GM23338 (cell line): ENCODE data around the gene DLG3. TPM values are rescaled to one million over a fixed set of nuclear protein-coding genes. Genes with fewer than 3 reads are reported as not detected.

ENCODE experiments used
- ATAC-seq: fragments of 200-7000 bp; cut with Tn5 transposase; 3 replicates; pipeline ENCODE4 v1.9.1; 2020
- DNase-seq: peaks from one replicate; pipeline ENCODE4 v3.0.0-alpha.2; 2015; ENCODE audit warnings: low spot score
- H2AFZ ChIP-seq: fragments of 200-600 bp; sonication (generic); 2 replicates; pipeline ENCODE4 v1.8.0; 2016; ENCODE audit warnings: antibody characterized with exemption, mild to moderate bottlenecking, moderate library complexity
- H3F3A ChIP-seq: fragments of 200-600 bp; sonication (generic); replicated peaks from 2 replicates; pipeline ENCODE4 v1.8.0; 2017; ENCODE audit warnings: antibody characterized with exemption, mixed run types, low read depth
- H3K27ac ChIP-seq: fragments of 200-600 bp; sonication (generic); 2 replicates; pipeline ENCODE4 v1.6.1; 2016; ENCODE audit warnings: low read depth
- H3K27me3 ChIP-seq: fragments of 200-600 bp; sonication (generic); 2 replicates; pipeline ENCODE4 v1.8.0; 2016; ENCODE audit warnings: mild to moderate bottlenecking, mixed run types, moderate library complexity; ENCODE audit not compliant: insufficient read depth
- H3K36me3 ChIP-seq: fragments of 200-600 bp; sonication (generic); 2 replicates; pipeline ENCODE4 v1.8.0; 2016; ENCODE audit warnings: mild to moderate bottlenecking; ENCODE audit not compliant: insufficient read depth
- H3K4me1 ChIP-seq: fragments of 200-600 bp; sonication (generic); 2 replicates; pipeline ENCODE4 v1.8.0; 2016; ENCODE audit warnings: mild to moderate bottlenecking, moderate library complexity; ENCODE audit not compliant: insufficient read depth
- H3K4me2 ChIP-seq: fragments of 200-600 bp; sonication (generic); 2 replicates; pipeline ENCODE4 v1.7.1; 2017; ENCODE audit warnings: mixed run types
- H3K4me3 ChIP-seq: fragments of 200-600 bp; sonication (generic); 2 replicates; pipeline ENCODE4 v1.6.1; 2016; ENCODE audit warnings: mixed run types
- H3K79me2 ChIP-seq: fragments of 200-600 bp; sonication (generic); replicated peaks from 2 replicates; pipeline ENCODE4 v1.8.0; 2017; ENCODE audit warnings: mild to moderate bottlenecking; ENCODE audit not compliant: insufficient read depth
- H3K9me2 ChIP-seq: fragments of 200-600 bp; sonication (generic); 2 replicates; pipeline ENCODE4 v1.8.0; 2017; ENCODE audit not compliant: insufficient read depth
- H4K20me1 ChIP-seq: fragments of 200-600 bp; sonication (generic); replicated peaks from 2 replicates; pipeline ENCODE4 v1.8.0; 2017; ENCODE audit warnings: mild to moderate bottlenecking; ENCODE audit not compliant: insufficient read depth
- H3K27ac Mint-ChIP-seq: 2 replicates; pipeline ENCODE4 v1.8.0; 2020; ENCODE audit warnings: inconsistent platforms, mild to moderate bottlenecking, moderate library complexity, mixed read lengths
- H3K27me3 Mint-ChIP-seq: 3 replicates; pipeline ENCODE4 v1.8.0; 2022; ENCODE audit warnings: low read depth, mild to moderate bottlenecking, moderate library complexity, mixed read lengths, inconsistent platforms; ENCODE audit not compliant: insufficient read depth, poor library complexity
- H3K36me3 Mint-ChIP-seq: 3 replicates; pipeline ENCODE4 v1.8.0; 2021; ENCODE audit warnings: low read depth, mild to moderate bottlenecking, inconsistent platforms, moderate library complexity, mixed read lengths
- H3K4me1 Mint-ChIP-seq: 3 replicates; pipeline ENCODE4 v1.8.0; 2020; ENCODE audit warnings: mild to moderate bottlenecking, inconsistent platforms, mixed read lengths
- H3K4me3 Mint-ChIP-seq: 3 replicates; pipeline ENCODE4 v1.8.0; 2021; ENCODE audit warnings: moderate library complexity, mild to moderate bottlenecking, inconsistent platforms, mixed read lengths
- H3K9me3 Mint-ChIP-seq: 3 replicates; pipeline ENCODE4 v1.8.0; 2020; ENCODE audit warnings: moderate library complexity, mild to moderate bottlenecking, inconsistent platforms, mixed read lengths
- CREB1 ChIP-seq: fragments of 250-450 bp; sonication (Bioruptor Pico); IDR thresholded peaks from 2 replicates; pipeline ENCODE4 v1.5.0; 2020; ENCODE audit warnings: low read depth, mild to moderate bottlenecking, moderate library complexity
- EZH2 ChIP-seq: fragments of 200-600 bp; sonication (generic); IDR thresholded peaks from one replicate; pipeline ENCODE4 v1.8.0; 2017; ENCODE audit warnings: antibody characterized with exemption, mild to moderate bottlenecking, low read depth; ENCODE audit not compliant: unreplicated experiment
- JUNB ChIP-seq: IDR thresholded peaks from one replicate; pipeline ENCODE4 v1.6.1; 2016; ENCODE audit warnings: antibody characterized with exemption; ENCODE audit not compliant: unreplicated experiment
- NANOG ChIP-seq: IDR thresholded peaks from 2 replicates; pipeline ENCODE4 v1.6.1; 2016; ENCODE audit warnings: antibody characterized with exemption, borderline replicate concordance
- POLR2AphosphoS5 ChIP-seq: IDR thresholded peaks from 2 replicates; pipeline ENCODE4 v1.6.1; 2016; ENCODE audit warnings: antibody characterized with exemption, low read depth
- STAT1 ChIP-seq: IDR thresholded peaks from one replicate; pipeline ENCODE4 v1.6.1; 2016; ENCODE audit warnings: antibody characterized with exemption; ENCODE audit not compliant: unreplicated experiment
- polyA plus RNA-seq: library from polyadenylated mRNA; unstranded; fragments of >200 nt; fragmentation: Nextera tagmentation; extraction: Ambion mirVana; gene quantifications from 2 replicates; pipeline ENCODE4 v1.2.1, GENCODE V29; 2016
- total RNA-seq: library from RNA; depleted of rRNA; stranded (reverse); fragments of >200 nt; shearing (Covaris generic); gene quantifications from 2 replicates; pipeline ENCODE4 v1.2.3, GENCODE V29; 2014
- TF ChIP-seq, protein P1 (sequence below): fragments of 250-450 bp; sonication (Bioruptor Pico); IDR thresholded peaks from 2 replicates; pipeline ENCODE4 v1.5.0; 2020; ENCODE audit warnings: mild to moderate bottlenecking, moderate library complexity
- TF ChIP-seq, protein P2 (sequence below): IDR thresholded peaks from one replicate; pipeline ENCODE4 v1.6.1; 2018; ENCODE audit warnings: antibody characterized with exemption; ENCODE audit not compliant: unreplicated experiment
- TF ChIP-seq, protein P3 (sequence below): IDR thresholded peaks from 2 replicates; pipeline ENCODE4 v1.6.1; 2016; ENCODE audit warnings: antibody characterized with exemption

Gene DLG3
- total and polyA plus RNA-seq, 2 experiments from 2014 or later: 13.0 to 61.8 TPM

DNA sequence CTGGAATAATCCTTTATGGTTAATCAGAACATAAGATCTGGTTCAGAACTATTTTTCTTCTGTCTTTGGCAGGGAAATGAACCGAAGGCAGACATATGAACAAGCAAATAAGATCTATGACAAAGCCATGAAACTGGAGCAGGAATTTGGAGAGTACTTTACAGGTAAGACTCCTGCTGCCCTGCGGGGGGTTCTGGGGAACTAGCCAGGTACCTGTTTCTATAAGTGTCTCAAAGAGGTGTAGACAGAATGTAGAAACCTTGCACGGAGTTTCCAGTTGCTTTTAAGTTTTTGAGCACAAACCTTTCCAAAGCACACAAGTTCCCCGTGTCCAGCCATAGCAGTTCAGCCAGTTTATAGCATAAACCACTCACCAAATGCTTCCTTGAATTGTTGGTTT, 56.2 kb downstream of the DLG3 start:
- Histone ChIP-seq H3K4me1 (no peaks in the 10 kb centered on the region), H3F3A (no peaks in the 10 kb centered on the region), H3K4me3 (no peak overlapping the region), H3K4me2 (no peak overlapping the region), H3K36me3 (no peaks in the 10 kb centered on the region; the same call in 1 of the 2 replicates), H3K79me2 (no peaks in the 10 kb centered on the region), H3K27ac (no peak overlapping the region), H4K20me1 (no peaks in the 10 kb centered on the region), H2AFZ (no peak overlapping the region), H3K27me3 (no peaks in the 10 kb centered on the region), H3K9me2 (no peaks in the 10 kb centered on the region)
- TF ChIP-seq, protein P1, sequence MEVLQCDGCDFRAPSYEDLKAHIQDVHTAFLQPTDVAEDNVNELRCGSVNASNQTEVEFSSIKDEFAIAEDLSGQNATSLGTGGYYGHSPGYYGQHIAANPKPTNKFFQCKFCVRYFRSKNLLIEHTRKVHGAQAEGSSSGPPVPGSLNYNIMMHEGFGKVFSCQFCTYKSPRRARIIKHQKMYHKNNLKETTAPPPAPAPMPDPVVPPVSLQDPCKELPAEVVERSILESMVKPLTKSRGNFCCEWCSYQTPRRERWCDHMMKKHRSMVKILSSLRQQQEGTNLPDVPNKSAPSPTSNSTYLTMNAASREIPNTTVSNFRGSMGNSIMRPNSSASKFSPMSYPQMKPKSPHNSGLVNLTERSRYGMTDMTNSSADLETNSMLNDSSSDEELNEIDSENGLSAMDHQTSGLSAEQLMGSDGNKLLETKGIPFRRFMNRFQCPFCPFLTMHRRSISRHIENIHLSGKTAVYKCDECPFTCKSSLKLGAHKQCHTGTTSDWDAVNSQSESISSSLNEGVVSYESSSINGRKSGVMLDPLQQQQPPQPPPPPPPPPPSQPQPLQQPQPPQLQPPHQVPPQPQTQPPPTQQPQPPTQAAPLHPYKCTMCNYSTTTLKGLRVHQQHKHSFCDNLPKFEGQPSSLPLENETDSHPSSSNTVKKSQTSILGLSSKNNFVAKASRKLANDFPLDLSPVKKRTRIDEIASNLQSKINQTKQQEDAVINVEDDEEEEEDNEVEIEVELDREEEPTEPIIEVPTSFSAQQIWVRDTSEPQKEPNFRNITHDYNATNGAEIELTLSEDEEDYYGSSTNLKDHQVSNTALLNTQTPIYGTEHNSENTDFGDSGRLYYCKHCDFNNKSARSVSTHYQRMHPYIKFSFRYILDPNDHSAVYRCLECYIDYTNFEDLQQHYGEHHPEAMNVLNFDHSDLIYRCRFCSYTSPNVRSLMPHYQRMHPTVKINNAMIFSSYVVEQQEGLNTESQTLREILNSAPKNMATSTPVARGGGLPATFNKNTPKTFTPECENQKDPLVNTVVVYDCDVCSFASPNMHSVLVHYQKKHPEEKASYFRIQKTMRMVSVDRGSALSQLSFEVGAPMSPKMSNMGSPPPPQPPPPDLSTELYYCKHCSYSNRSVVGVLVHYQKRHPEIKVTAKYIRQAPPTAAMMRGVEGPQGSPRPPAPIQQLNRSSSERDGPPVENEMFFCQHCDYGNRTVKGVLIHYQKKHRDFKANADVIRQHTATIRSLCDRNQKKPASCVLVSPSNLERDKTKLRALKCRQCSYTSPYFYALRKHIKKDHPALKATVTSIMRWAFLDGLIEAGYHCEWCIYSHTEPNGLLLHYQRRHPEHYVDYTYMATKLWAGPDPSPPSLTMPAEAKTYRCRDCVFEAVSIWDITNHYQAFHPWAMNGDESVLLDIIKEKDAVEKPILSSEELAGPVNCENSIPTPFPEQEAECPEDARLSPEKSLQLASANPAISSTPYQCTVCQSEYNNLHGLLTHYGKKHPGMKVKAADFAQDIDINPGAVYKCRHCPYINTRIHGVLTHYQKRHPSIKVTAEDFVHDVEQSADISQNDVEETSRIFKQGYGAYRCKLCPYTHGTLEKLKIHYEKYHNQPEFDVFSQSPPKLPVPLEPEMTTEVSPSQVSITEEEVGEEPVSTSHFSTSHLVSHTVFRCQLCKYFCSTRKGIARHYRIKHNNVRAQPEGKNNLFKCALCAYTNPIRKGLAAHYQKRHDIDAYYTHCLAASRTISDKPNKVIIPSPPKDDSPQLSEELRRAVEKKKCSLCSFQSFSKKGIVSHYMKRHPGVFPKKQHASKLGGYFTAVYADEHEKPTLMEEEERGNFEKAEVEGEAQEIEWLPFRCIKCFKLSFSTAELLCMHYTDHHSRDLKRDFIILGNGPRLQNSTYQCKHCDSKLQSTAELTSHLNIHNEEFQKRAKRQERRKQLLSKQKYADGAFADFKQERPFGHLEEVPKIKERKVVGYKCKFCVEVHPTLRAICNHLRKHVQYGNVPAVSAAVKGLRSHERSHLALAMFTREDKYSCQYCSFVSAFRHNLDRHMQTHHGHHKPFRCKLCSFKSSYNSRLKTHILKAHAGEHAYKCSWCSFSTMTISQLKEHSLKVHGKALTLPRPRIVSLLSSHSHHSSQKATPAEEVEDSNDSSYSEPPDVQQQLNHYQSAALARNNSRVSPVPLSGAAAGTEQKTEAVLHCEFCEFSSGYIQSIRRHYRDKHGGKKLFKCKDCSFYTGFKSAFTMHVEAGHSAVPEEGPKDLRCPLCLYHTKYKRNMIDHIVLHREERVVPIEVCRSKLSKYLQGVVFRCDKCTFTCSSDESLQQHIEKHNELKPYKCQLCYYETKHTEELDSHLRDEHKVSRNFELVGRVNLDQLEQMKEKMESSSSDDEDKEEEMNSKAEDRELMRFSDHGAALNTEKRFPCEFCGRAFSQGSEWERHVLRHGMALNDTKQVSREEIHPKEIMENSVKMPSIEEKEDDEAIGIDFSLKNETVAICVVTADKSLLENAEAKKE: no peak
- no peak for TF ChIP-seq POLR2AphosphoS5
- TF ChIP-seq, protein P2, sequence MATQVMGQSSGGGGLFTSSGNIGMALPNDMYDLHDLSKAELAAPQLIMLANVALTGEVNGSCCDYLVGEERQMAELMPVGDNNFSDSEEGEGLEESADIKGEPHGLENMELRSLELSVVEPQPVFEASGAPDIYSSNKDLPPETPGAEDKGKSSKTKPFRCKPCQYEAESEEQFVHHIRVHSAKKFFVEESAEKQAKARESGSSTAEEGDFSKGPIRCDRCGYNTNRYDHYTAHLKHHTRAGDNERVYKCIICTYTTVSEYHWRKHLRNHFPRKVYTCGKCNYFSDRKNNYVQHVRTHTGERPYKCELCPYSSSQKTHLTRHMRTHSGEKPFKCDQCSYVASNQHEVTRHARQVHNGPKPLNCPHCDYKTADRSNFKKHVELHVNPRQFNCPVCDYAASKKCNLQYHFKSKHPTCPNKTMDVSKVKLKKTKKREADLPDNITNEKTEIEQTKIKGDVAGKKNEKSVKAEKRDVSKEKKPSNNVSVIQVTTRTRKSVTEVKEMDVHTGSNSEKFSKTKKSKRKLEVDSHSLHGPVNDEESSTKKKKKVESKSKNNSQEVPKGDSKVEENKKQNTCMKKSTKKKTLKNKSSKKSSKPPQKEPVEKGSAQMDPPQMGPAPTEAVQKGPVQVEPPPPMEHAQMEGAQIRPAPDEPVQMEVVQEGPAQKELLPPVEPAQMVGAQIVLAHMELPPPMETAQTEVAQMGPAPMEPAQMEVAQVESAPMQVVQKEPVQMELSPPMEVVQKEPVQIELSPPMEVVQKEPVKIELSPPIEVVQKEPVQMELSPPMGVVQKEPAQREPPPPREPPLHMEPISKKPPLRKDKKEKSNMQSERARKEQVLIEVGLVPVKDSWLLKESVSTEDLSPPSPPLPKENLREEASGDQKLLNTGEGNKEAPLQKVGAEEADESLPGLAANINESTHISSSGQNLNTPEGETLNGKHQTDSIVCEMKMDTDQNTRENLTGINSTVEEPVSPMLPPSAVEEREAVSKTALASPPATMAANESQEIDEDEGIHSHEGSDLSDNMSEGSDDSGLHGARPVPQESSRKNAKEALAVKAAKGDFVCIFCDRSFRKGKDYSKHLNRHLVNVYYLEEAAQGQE: no peak
- TF ChIP-seq STAT1: no peak
- TF ChIP-seq CREB1 (CRISPR knock-in tag): no peak
- TF ChIP-seq NANOG: no peak
- TF ChIP-seq, protein P3, sequence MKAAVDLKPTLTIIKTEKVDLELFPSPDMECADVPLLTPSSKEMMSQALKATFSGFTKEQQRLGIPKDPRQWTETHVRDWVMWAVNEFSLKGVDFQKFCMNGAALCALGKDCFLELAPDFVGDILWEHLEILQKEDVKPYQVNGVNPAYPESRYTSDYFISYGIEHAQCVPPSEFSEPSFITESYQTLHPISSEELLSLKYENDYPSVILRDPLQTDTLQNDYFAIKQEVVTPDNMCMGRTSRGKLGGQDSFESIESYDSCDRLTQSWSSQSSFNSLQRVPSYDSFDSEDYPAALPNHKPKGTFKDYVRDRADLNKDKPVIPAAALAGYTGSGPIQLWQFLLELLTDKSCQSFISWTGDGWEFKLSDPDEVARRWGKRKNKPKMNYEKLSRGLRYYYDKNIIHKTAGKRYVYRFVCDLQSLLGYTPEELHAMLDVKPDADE: no peak
- no peak for TF ChIP-seq EZH2
- no peak for TF ChIP-seq JUNB
- no peaks in the 10 kb centered on the region for H3K27me3 Mint-ChIP-seq
- H3K4me3 Mint-ChIP-seq: no peak overlapping the region
- H3K36me3 Mint-ChIP-seq: peaks cover 73% of the 10 kb centered on the region
- H3K27ac Mint-ChIP-seq: no peak overlapping the region
- DNase-seq (no peak), ATAC-seq (no peak)
- no peaks in the 10 kb centered on the region for H3K9me3 Mint-ChIP-seq
- peaks cover 8% of the 10 kb centered on the region; the same call in 2 of the 3 replicates for H3K4me1 Mint-ChIP-seq
